WTC11 (cell line): ENCODE results near the gene EIF1B. TPM values are rescaled to one million over a fixed set of nuclear protein-coding genes. Genes with fewer than 3 reads are reported as not detected.

Source experiments
- ATAC-seq: fragments of 200-7000 bp; cut with Tn5 transposase; 2 replicates; pipeline ENCODE4 v1.10.0; 2021; ENCODE audit warnings: mild to moderate bottlenecking, moderate library complexity
- CTCF ChIA-PET: fragments of 300-600 bp; sonication (Branson Sonifier 250); formaldehyde crosslinking; loops from one replicate; lab custom pipeline; 2021; ENCODE audit warnings: antibody characterized with exemption; lab: Charles Lee
- POLR2A ChIA-PET: fragments of 350-600 bp; sonication (Branson Sonifier 250); formaldehyde crosslinking; loops from one replicate; lab custom pipeline; 2021; ENCODE audit warnings: antibody characterized with exemption; lab: Charles Lee
- DNase-seq: peaks from one replicate; pipeline ENCODE4 v3.0.0; 2021; ENCODE audit warnings: low spot score
- H3K27ac Mint-ChIP-seq: 2 replicates; pipeline ENCODE4 v1.8.0; 2021; ENCODE audit warnings: mixed read lengths
- H3K27me3 Mint-ChIP-seq: 2 replicates; pipeline ENCODE4 v1.8.0; 2021; ENCODE audit warnings: low read depth, mild to moderate bottlenecking, moderate library complexity, mixed read lengths
- H3K36me3 Mint-ChIP-seq: 2 replicates; pipeline ENCODE4 v1.8.0; 2021; ENCODE audit warnings: mixed read lengths
- H3K4me1 Mint-ChIP-seq: 2 replicates; pipeline ENCODE4 v1.8.0; 2022; ENCODE audit warnings: mixed read lengths
- H3K4me3 Mint-ChIP-seq: 2 replicates; pipeline ENCODE4 v1.8.0; 2021; ENCODE audit warnings: mild to moderate bottlenecking, moderate library complexity, mixed read lengths
- H3K9me3 Mint-ChIP-seq: 2 replicates; pipeline ENCODE4 v1.8.0; 2021; ENCODE audit warnings: mixed read lengths
- CBFB ChIP-seq: sonication (generic); formaldehyde crosslinking; IDR thresholded peaks from 2 replicates; pipeline ENCODE4 v1.8.1; 2022; ENCODE audit warnings: mild to moderate bottlenecking, low read depth, missing genetic modification reagents
- ELF4 ChIP-seq: sonication (generic); formaldehyde crosslinking; IDR thresholded peaks from 2 replicates; pipeline ENCODE4 v1.8.1; 2022; ENCODE audit warnings: low read depth, mild to moderate bottlenecking, moderate library complexity, missing genetic modification reagents
- HMGA2 ChIP-seq: fragments of 250-450 bp; sonication (Bioruptor Pico); IDR thresholded peaks from 2 replicates; pipeline ENCODE4 v1.4.0; 2021; ENCODE audit warnings: mild to moderate bottlenecking, moderate library complexity
- IRF2 ChIP-seq: sonication (generic); formaldehyde crosslinking; IDR thresholded peaks from 2 replicates; pipeline ENCODE4 v1.8.0; 2022; ENCODE audit warnings: low read depth, missing genetic modification reagents, borderline replicate concordance
- PRDM15 ChIP-seq: sonication (generic); formaldehyde crosslinking; IDR thresholded peaks from 2 replicates; pipeline ENCODE4 v1.8.0; 2022; ENCODE audit warnings: missing genetic modification reagents
- RORB ChIP-seq: fragments of 250-450 bp; sonication (Bioruptor Pico); IDR thresholded peaks from 2 replicates; pipeline ENCODE4 v1.9.0; 2021; ENCODE audit warnings: mild to moderate bottlenecking
- TCF7 ChIP-seq: sonication (generic); formaldehyde crosslinking; IDR thresholded peaks from 2 replicates; pipeline ENCODE4 v1.8.0; 2022; ENCODE audit warnings: mild to moderate bottlenecking, low read depth, missing genetic modification reagents, moderate library complexity
- TEAD4 ChIP-seq: sonication (generic); formaldehyde crosslinking; IDR thresholded peaks from 2 replicates; pipeline ENCODE4 v1.8.0; 2022; ENCODE audit warnings: mild to moderate bottlenecking, missing genetic modification reagents
- ZBTB43 ChIP-seq: sonication (generic); formaldehyde crosslinking; IDR thresholded peaks from 2 replicates; pipeline ENCODE4 v1.8.1; 2023; ENCODE audit warnings: mild to moderate bottlenecking, missing genetic modification reagents
- ZMAT4 ChIP-seq: fragments of 250-450 bp; sonication (Bioruptor Pico); IDR thresholded peaks from 2 replicates; pipeline ENCODE4 v1.9.0; 2021; ENCODE audit warnings: mild to moderate bottlenecking
- total RNA-seq: library from RNA; stranded (reverse); gene quantifications from 3 replicates; pipeline ENCODE4 v1.2.3, GENCODE V29; 2021
- TF ChIP-seq, protein P1 (sequence below): sonication (generic); formaldehyde crosslinking; IDR thresholded peaks from 2 replicates; pipeline ENCODE4 v1.8.1; 2023; ENCODE audit warnings: mild to moderate bottlenecking, missing genetic modification reagents
- TF ChIP-seq, protein P2 (sequence below): sonication (generic); formaldehyde crosslinking; IDR thresholded peaks from 2 replicates; pipeline ENCODE4 v1.8.0; 2022; ENCODE audit warnings: mild to moderate bottlenecking, missing genetic modification reagents

Gene EIF1B
- total RNA-seq, 1 experiment from 2014 or later: 82.0 TPM

DNA sequence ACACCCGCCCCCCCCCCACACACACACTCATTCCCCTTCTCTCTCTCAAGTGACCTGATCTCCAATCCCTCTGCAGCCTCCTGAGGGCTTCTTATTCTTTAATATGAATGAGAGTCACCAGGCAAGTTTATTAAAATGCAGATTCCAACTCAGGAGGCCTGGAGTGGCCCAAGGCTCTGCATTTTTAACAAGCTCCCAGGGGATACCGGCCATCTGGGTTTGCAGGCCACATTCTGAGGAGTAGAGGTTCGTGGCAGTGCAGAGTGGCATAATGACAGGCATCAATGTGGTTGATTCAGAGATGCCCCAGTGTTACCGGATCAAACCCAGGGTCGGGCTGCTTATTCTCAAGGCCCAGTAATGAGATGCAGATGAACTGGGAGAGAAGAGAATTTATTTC lies 18.9 kb downstream of the EIF1B start:
- Mint-ChIP-seq H3K9me3 (peaks cover 5% of the 10 kb centered on the region; the same call in 1 of the 2 replicates), H3K27me3 (no peaks in the 10 kb centered on the region), H3K27ac (no peak overlapping the region), H3K4me3 (peak overlapping the region; percentile 16), H3K4me1 (peaks cover 53% of the 10 kb centered on the region), H3K36me3 (no peaks in the 10 kb centered on the region)
- ATAC-seq (peak; percentile 33), DNase-seq (no peak)
- peak; percentile 87; the same call in 1 of the 2 replicates for TF ChIP-seq ZBTB43 (CRISPR knock-in tag)
- no peak for TF ChIP-seq IRF2 (CRISPR knock-in tag)
- POLR2A ChIA-PET: interaction anchor here (0.8 to 1.6 kb wide), 2 partner anchors 125 to 129 kb away, joined by 3 to 6 read pairs; no protein-coding TSS in a partner anchor
- CTCF ChIA-PET: interaction anchor here (0.6 to 3.0 kb wide), 24 partner anchors 11 to 808 kb away, joined by 3 to 33 read pairs (median 3); partner anchors contain the start of genes ENTPD3, RPL14, ZNF619 and ZNF620

GRCh38 chr3:40329071-40329470 lies 19.6 kb downstream of the EIF1B start:
- CTCF ChIA-PET: interaction anchor here (1.0 to 3.0 kb wide), 8 partner anchors 20 to 252 kb away, joined by 3 to 33 read pairs (median 8); partner anchors contain the start of gene ZNF620
- no peaks in the 10 kb centered on the region for H3K36me3 Mint-ChIP-seq
- DNase-seq: no peak
- peaks cover 5% of the 10 kb centered on the region; the same call in 1 of the 2 replicates for H3K9me3 Mint-ChIP-seq
- H3K27me3 Mint-ChIP-seq: no peaks in the 10 kb centered on the region
- ATAC-seq: no peak
- POLR2A ChIA-PET: interaction anchor here (0.8 to 1.6 kb wide), 2 partner anchors 124 to 129 kb away, joined by 3 to 6 read pairs; no protein-coding TSS in a partner anchor
- H3K27ac Mint-ChIP-seq: 0 out of 2 replicates have a peak overlapping the region, but pooled peaks have one; percentile 35
- H3K4me1 Mint-ChIP-seq: peaks cover 50% of the 10 kb centered on the region
- TF ChIP-seq TCF7 (CRISPR knock-in tag) (no peak), ZMAT4 (CRISPR knock-in tag) (no peak), ZBTB43 (CRISPR knock-in tag) (no peak), RORB (CRISPR knock-in tag) (no peak), IRF2 (CRISPR knock-in tag) (no peak), CBFB (CRISPR knock-in tag) (no peak), TEAD4 (CRISPR knock-in tag) (no peak), HMGA2 (CRISPR knock-in tag) (no peak), PRDM15 (CRISPR knock-in tag) (no peak), ELF4 (CRISPR knock-in tag) (no peak)
- TF ChIP-seq, protein P1, sequence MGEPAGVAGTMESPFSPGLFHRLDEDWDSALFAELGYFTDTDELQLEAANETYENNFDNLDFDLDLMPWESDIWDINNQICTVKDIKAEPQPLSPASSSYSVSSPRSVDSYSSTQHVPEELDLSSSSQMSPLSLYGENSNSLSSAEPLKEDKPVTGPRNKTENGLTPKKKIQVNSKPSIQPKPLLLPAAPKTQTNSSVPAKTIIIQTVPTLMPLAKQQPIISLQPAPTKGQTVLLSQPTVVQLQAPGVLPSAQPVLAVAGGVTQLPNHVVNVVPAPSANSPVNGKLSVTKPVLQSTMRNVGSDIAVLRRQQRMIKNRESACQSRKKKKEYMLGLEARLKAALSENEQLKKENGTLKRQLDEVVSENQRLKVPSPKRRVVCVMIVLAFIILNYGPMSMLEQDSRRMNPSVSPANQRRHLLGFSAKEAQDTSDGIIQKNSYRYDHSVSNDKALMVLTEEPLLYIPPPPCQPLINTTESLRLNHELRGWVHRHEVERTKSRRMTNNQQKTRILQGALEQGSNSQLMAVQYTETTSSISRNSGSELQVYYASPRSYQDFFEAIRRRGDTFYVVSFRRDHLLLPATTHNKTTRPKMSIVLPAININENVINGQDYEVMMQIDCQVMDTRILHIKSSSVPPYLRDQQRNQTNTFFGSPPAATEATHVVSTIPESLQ (CRISPR knock-in tag): no peak
- TF ChIP-seq, protein P2, sequence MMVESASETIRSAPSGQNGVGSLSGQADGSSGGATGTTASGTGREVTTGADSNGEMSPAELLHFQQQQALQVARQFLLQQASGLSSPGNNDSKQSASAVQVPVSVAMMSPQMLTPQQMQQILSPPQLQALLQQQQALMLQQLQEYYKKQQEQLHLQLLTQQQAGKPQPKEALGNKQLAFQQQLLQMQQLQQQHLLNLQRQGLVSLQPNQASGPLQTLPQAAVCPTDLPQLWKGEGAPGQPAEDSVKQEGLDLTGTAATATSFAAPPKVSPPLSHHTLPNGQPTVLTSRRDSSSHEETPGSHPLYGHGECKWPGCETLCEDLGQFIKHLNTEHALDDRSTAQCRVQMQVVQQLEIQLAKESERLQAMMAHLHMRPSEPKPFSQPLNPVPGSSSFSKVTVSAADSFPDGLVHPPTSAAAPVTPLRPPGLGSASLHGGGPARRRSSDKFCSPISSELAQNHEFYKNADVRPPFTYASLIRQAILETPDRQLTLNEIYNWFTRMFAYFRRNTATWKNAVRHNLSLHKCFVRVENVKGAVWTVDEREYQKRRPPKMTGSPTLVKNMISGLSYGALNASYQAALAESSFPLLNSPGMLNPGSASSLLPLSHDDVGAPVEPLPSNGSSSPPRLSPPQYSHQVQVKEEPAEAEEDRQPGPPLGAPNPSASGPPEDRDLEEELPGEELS (CRISPR knock-in tag): no peak
- no peak overlapping the region for H3K4me3 Mint-ChIP-seq
